H1 (cell line): Measurements from ENCODE around the gene CPM. TPM values are rescaled to one million over a fixed set of nuclear protein-coding genes. Genes with fewer than 3 reads are reported as not detected.

ENCODE experiments used
- CTCF ChIA-PET: fragments of 300-600 bp; sonication (Branson Sonifier 250); formaldehyde crosslinking; loops from one replicate; lab custom pipeline; 2021; ENCODE audit not compliant: partially characterized antibody; lab: Charles Lee
- POLR2A ChIA-PET: fragments of 300-600 bp; sonication (Branson Sonifier 250); formaldehyde crosslinking; loops from one replicate; lab custom pipeline; 2021; ENCODE audit warnings: inconsistent platforms; ENCODE audit not compliant: partially characterized antibody; lab: Charles Lee
- DNase-seq, 2 experiments: peaks; one replicate each; pipeline versions ENCODE4 v3.0.0 to v3.0.0-alpha.2; 2010 to 2022; ENCODE audit warnings: low spot score in 2 of 2, low read depth in 1 of 2, mixed read lengths in 1 of 2
- FAIRE-seq: peaks from 2 replicates; lab custom pipeline; 2011; peaks lifted over from hg19 to GRCh38; lab: Jason Lieb, UNC
- H2AFZ ChIP-seq: 2 replicates; pipeline ENCODE4 v1.8.1; 2012; ENCODE audit warnings: low read length, inconsistent platforms
- H2AK5ac ChIP-seq: 2 replicates; pipeline ENCODE4 v1.6.1; 2013; ENCODE audit warnings: low read depth, low read length
- H2BK120ac ChIP-seq: replicated peaks from 2 replicates; pipeline ENCODE3; 2013; ENCODE audit warnings: low read depth, low read length, inconsistent platforms
- H2BK12ac ChIP-seq: 2 replicates; pipeline ENCODE4 v1.6.1; 2013; ENCODE audit warnings: low read depth, low read length
- H2BK15ac ChIP-seq: 2 replicates; pipeline ENCODE4 v1.6.1; 2013; ENCODE audit warnings: low read length
- H2BK20ac ChIP-seq: 2 replicates; pipeline ENCODE4 v1.6.1; 2013; ENCODE audit warnings: low read length
- H2BK5ac ChIP-seq: 2 replicates; pipeline ENCODE4 v1.6.1; 2013; ENCODE audit warnings: low read depth, low read length
- H3K14ac ChIP-seq: 2 replicates; pipeline ENCODE4 v1.6.1; 2013; ENCODE audit warnings: inconsistent platforms; ENCODE audit not compliant: insufficient read length
- H3K18ac ChIP-seq: 2 replicates; pipeline ENCODE4 v1.6.1; 2013; ENCODE audit warnings: low read length; ENCODE audit errors: extremely low read depth
- H3K23ac ChIP-seq: 2 replicates; pipeline ENCODE4 v1.6.1; 2013; ENCODE audit warnings: inconsistent platforms; ENCODE audit not compliant: insufficient read length
- H3K23me2 ChIP-seq: 2 replicates; pipeline ENCODE4 v1.6.1; 2013; ENCODE audit warnings: low read depth, low read length
- H3K27ac ChIP-seq: 2 replicates; pipeline ENCODE4 v1.6.1; 2011; ENCODE audit warnings: low read depth, low read length, inconsistent platforms
- H3K27me3 ChIP-seq, 4 experiments: replicated peaks in 1 of 4; 1 replicate in 1 of 4; 2 replicates in 3 of 4; pipeline versions ENCODE4 v1.6.1 to v1.8.1; 2011 to 2013; ENCODE audit warnings: low read length in 3 of 4, mild to moderate bottlenecking in 3 of 4, inconsistent platforms in 2 of 4, mixed read lengths in 2 of 4, moderate library complexity in 1 of 4; ENCODE audit not compliant: control insufficient read depth in 3 of 4, insufficient read depth in 3 of 4; ENCODE audit errors: extremely low read depth in 1 of 4
- H3K36me3 ChIP-seq, 4 experiments: 2 replicates each; pipeline versions ENCODE4 v1.6.1 to v1.8.1; 2011 to 2013; ENCODE audit warnings: mild to moderate bottlenecking in 4 of 4, low read length in 3 of 4, moderate library complexity in 2 of 4, control low read depth in 1 of 4, inconsistent platforms in 1 of 4; ENCODE audit not compliant: insufficient read depth in 4 of 4, control insufficient read depth in 2 of 4
- H3K4ac ChIP-seq: replicated peaks from 2 replicates; pipeline ENCODE3; 2013; ENCODE audit warnings: low read length, low read depth, mixed read lengths, inconsistent platforms; ENCODE audit not compliant: insufficient read length
- H3K4me1 ChIP-seq, 4 experiments: replicated peaks in 1 of 4; 1 replicate in 1 of 4; 2 replicates in 3 of 4; pipeline versions ENCODE4 v1.6.1 to v1.8.1; 2011 to 2013; ENCODE audit warnings: low read length in 3 of 4, inconsistent platforms in 2 of 4, mixed read lengths in 1 of 4; ENCODE audit not compliant: insufficient read depth in 4 of 4, control insufficient read depth in 3 of 4
- H3K4me2 ChIP-seq, 2 experiments: 2 replicates each; pipeline versions ENCODE4 v1.6.1 to v1.8.1; 2011 to 2013; ENCODE audit warnings: low read depth in 2 of 2, low read length in 2 of 2, control low read depth in 1 of 2, inconsistent platforms in 1 of 2, mild to moderate bottlenecking in 1 of 2; ENCODE audit not compliant: insufficient read depth in 1 of 2
- H3K4me3 ChIP-seq, 4 experiments: fragments of 200-600, 300-600 bp in 1 of 4; sonication (generic), shearing (Covaris generic), sonication (Bioruptor Twin) in 1 of 4; 2 replicates each; pipeline versions ENCODE4 v1.5.1 to v1.8.1; 2011 to 2016; ENCODE audit warnings: low read length in 4 of 4, low read depth in 3 of 4, control low read depth in 2 of 4, inconsistent platforms in 2 of 4, mild to moderate bottlenecking in 2 of 4, mixed read lengths in 1 of 4, moderate library complexity in 1 of 4; ENCODE audit not compliant: insufficient read depth in 2 of 4; ENCODE audit errors: extremely low read depth in 1 of 4
- H3K56ac ChIP-seq: replicated peaks from 2 replicates; pipeline ENCODE3; 2013; ENCODE audit warnings: low read depth, mild to moderate bottlenecking, mixed read lengths, low read length, inconsistent platforms; ENCODE audit not compliant: insufficient read length
- H3K79me1 ChIP-seq: 2 replicates; pipeline ENCODE4 v1.6.1; 2013; ENCODE audit warnings: low read depth, low read length, control low read depth
- H3K79me2 ChIP-seq, 2 experiments: 2 replicates each; pipeline versions ENCODE4 v1.6.1 to v1.8.1; 2012 to 2013; ENCODE audit warnings: low read length in 2 of 2, mild to moderate bottlenecking in 2 of 2, inconsistent platforms in 1 of 2; ENCODE audit not compliant: insufficient read depth in 2 of 2, control insufficient read depth in 1 of 2
- H3K9ac ChIP-seq, 4 experiments: replicated peaks in 1 of 4; 1 replicate in 1 of 4; 2 replicates in 3 of 4; pipeline versions ENCODE4 v1.6.1 to v1.8.1; 2011 to 2013; ENCODE audit warnings: low read depth in 3 of 4, low read length in 3 of 4, control low read depth in 2 of 4, mild to moderate bottlenecking in 2 of 4, moderate library complexity in 2 of 4, inconsistent platforms in 1 of 4; ENCODE audit errors: extremely low read depth in 1 of 4
- H3K9me3 ChIP-seq, 2 experiments: 2 replicates each; pipeline versions ENCODE4 v1.6.1 to v1.8.1; 2012 to 2013; ENCODE audit warnings: mild to moderate bottlenecking in 2 of 2, moderate library complexity in 2 of 2, control low read depth in 1 of 2, inconsistent platforms in 1 of 2, low read depth in 1 of 2, low read length in 1 of 2, mixed read lengths in 1 of 2; ENCODE audit not compliant: insufficient read depth in 2 of 2
- H4K20me1 ChIP-seq, 2 experiments: replicated peaks in 1 of 2; 2 replicates each; pipeline versions ENCODE3 to v1.8.1; 2011 to 2013; ENCODE audit warnings: inconsistent platforms in 2 of 2, low read length in 2 of 2, mild to moderate bottlenecking in 1 of 2; ENCODE audit not compliant: insufficient read depth in 2 of 2, control insufficient read depth in 1 of 2
- H4K5ac ChIP-seq: 2 replicates; pipeline ENCODE4 v1.6.1; 2013; ENCODE audit warnings: low read length, low read depth, mixed read lengths, inconsistent platforms; ENCODE audit not compliant: insufficient read length
- H4K8ac ChIP-seq: 2 replicates; pipeline ENCODE4 v1.8.0; 2013; ENCODE audit warnings: mild to moderate bottlenecking, moderate library complexity, low read length, inconsistent platforms; ENCODE audit not compliant: insufficient read depth; ENCODE audit errors: extremely low read depth
- H4K91ac ChIP-seq: replicated peaks from 2 replicates; pipeline ENCODE3; 2013; ENCODE audit warnings: low read length, mixed read lengths, inconsistent platforms; ENCODE audit not compliant: insufficient read length
- KDM1A ChIP-seq: fragments of 200-600, 300-600 bp; sonication (generic); IDR thresholded peaks from 2 replicates; pipeline ENCODE4 v1.7.1; 2016; ENCODE audit warnings: mild to moderate bottlenecking, low read length, borderline replicate concordance
- WGBS, 2 experiments: shearing (Covaris generic) in 1 of 2; methylation state at CpG; one replicate each; pipeline versions ENCODE4 v1.1.6 to v1.1.7; 2013 to 2015; ENCODE audit warnings: low lambda C conversion rate in 2 of 2, mixed read lengths in 2 of 2, inconsistent platforms in 1 of 2, low coverage in 1 of 2, missing lambda C conversion rate in 1 of 2; ENCODE audit not compliant: insufficient replicate concordance in 2 of 2, insufficient coverage in 1 of 2, insufficient read length in 1 of 2; ENCODE audit errors: extremely low coverage in 1 of 2, missing lambda C conversion rate in 1 of 2; 5-methylcytosine and 5-hydroxymethylcytosine counted together
- polyA plus RNA-seq, 7 experiments: library from polyadenylated mRNA; depleted of rRNA in 3 of 7; stranded (reverse) in 5 of 7; unstranded in 2 of 7; fragments of >200 nt in 5 of 7; fragments of 200-250 nt in 2 of 7; gene quantifications; 1 replicate in 5 of 7; 2 replicates in 1 of 7; 4 replicates in 1 of 7; pipeline versions ENCODE4 v1.2.1 to v1.2.3, GENCODE V29; 2011 to 2013; ENCODE audit warnings: missing spikeins in 2 of 7, mixed read lengths in 2 of 7
- total RNA-seq: library from RNA; stranded (reverse); fragmentation: NEBNext Ultra II Directional; extraction: Animal tissue kit (Norgen Biotek cat#: 25700); gene quantifications from 2 replicates; pipeline ENCODE4 v1.2.1, GENCODE V29; 2021

Gene CPM
- total and polyA plus RNA-seq, 2 of the 8 experiments (the other 6 are each of a cell fraction or from before 2014, with no cell fraction given), result 0.33 to 3.1 TPM

DNA sequence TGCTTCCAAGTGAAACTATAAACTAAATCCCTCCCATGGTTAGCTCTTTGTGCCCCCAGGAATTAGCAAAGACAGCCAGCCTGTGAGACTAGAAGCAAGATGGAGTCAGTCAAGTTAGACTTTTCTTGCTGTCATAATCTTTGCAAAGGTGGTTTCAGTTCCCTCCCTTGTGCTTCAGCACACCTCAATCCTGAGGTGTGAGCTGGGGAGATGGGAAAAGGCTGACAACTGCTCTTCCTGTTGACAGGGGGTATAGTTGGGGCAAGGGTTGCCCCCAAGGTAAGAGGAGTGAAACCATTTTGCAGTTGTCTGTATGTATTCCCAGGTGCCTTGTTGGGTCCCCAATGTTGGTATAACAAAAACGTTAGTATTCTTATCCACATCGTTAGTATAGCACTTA is 12.3 kb upstream of the CPM start:
- no peaks in the 10 kb centered on the region for H3K79me2 ChIP-seq
- no peak overlapping the region for H4K91ac ChIP-seq
- ChIA-PET CTCF (no interaction called here), POLR2A (no interaction called here)
- H3K56ac ChIP-seq, result no peak overlapping the region
- no peak overlapping the region for H3K4me3 ChIP-seq
- H3K23ac ChIP-seq, result no peak overlapping the region
- H3K23me2 ChIP-seq, result no peaks in the 10 kb centered on the region
- H2BK120ac ChIP-seq, result no peak overlapping the region
- H3K4me1 ChIP-seq, result no peaks in the 10 kb centered on the region
- no peak overlapping the region for H4K5ac ChIP-seq
- no peak overlapping the region for H3K14ac ChIP-seq
- no peaks in the 10 kb centered on the region for H3K36me3 ChIP-seq
- H3K9ac ChIP-seq, result no peak overlapping the region
- H3K79me1 ChIP-seq, result no peaks in the 10 kb centered on the region
- no peak for FAIRE-seq
- H3K4ac ChIP-seq, result no peak overlapping the region
- no peak overlapping the region; the same call in 1 of the 2 replicates for H2AFZ ChIP-seq
- H2BK5ac ChIP-seq, result no peak overlapping the region
- no peak overlapping the region for H2AK5ac ChIP-seq
- H4K20me1 ChIP-seq, result no peaks in the 10 kb centered on the region
- H2BK15ac ChIP-seq, result no peak overlapping the region
- no peak overlapping the region for H3K4me2 ChIP-seq
- no peak overlapping the region for H3K18ac ChIP-seq
- TF ChIP-seq KDM1A, result no peak
- TF ChIP-seq, all 59 proteins: peak for 0
- 80% methylated on average over 2 of the region's 2 CpGs; no CpG with 5 or more reads in 1 of the 2 experiments for WGBS, 2 experiments
- Histone ChIP-seq H3K9me3 (no peaks in the 10 kb centered on the region), H4K8ac (no peak overlapping the region), H2BK20ac (no peak overlapping the region), H2BK12ac (no peak overlapping the region), H3K27me3 (no peaks in the 10 kb centered on the region), H3K27ac (no peak overlapping the region)
- no peak for DNase-seq
